ENCODE measurements around the gene IWS1. TPM values are rescaled to one million over a fixed set of nuclear protein-coding genes. Genes with fewer than 3 reads are reported as not detected.

Gene IWS1
- total RNA-seq, 1 experiment from 2014 or later: 56.8 TPM

DNA sequence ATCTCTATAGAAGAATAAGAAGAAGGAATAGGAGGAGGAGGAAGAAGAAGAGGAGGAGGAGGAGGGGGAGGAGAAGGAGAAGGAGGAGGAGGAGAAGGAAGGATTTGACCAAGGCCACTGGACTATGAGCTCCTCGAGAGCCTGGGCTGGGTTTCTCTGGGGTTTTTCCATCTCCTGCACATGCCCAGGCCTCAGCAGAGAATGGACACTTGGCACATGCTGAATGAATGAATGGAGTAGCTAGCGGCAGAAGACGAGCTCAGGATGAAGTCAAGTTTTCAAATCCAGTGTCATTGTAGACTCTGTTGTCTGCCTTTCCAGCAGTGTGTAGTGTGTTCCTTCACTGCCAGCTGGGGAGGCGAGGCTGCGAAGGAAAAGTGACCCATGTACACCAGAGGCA, 11.4 kb upstream of the IWS1 start:
- Mint-ChIP-seq H3K27me3 (ENCODE audit: insufficient read depth, unreplicated experiment) (peaks cover 38% of the 10 kb centered on the region), H3K27ac (ENCODE audit: low read depth, unreplicated experiment) (no peak overlapping the region), H3K36me3 (ENCODE audit: insufficient read depth, unreplicated experiment) (peaks cover 6% of the 10 kb centered on the region), H3K4me3 (ENCODE audit: unreplicated experiment) (no peak overlapping the region), H3K9me3 (ENCODE audit: unreplicated experiment) (no peaks in the 10 kb centered on the region), H3K4me1 (ENCODE audit: insufficient read depth, unreplicated experiment) (no peaks in the 10 kb centered on the region)
- intact Hi-C loops (cut with micrococcal nuclease): no loop called here
- ChIA-PET POLR2A (no interaction called here), CTCF (no interaction called here)
- no TSS peak for BruUV-seq (replicated peaks)
- no peak for DNase-seq (ENCODE audit: unreplicated experiment)
- no peak for TF ChIP-seq CTCF (IDR thresholded peaks at IDR 0.05; ENCODE audit: unreplicated experiment)

DNA sequence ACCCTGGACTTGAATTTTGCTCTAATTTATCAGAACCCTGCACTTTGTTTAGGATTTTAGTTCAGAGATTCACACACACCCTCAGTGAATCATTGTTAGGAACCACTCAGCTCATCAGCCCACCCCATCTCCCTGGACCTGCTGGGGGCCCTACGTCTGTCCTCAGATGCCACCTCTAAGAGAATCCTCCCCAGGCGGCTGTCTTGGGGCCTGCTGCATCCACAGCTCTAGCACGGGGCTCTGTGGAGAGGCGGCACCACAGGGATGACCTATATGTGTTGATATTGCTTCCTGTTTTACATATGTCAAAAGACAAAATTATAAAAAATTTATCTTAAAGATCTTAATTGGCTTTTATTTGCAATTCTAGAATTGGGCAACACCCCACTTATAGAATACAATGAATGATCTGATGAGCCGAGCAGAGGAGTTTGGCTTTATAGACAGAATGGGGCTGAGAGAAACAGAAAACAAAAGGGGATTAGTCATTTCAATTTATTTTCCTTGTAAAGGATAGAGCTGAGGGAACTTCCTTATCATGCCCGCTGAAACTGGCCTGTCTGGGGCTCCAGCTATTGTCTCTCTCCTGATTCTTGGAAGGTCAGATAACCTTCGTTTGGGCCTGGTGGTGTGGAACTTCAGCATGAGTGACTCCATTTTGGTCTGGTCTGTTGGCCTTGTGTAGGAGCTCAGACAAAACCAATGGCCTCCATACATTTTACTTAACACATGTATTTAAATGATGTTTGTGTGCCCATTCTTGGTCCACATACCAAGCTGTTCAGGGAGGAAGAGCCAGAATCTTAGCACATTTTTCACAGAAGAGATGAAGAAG, 10.6 kb upstream of the IWS1 start:
- TF ChIP-seq CTCF (IDR thresholded peaks at IDR 0.05; ENCODE audit: unreplicated experiment): no peak
- BruUV-seq (replicated peaks): no TSS peak
- CTCF ChIA-PET: interaction anchor here (0.5 kb wide), 1 partner anchor 25 kb away, joined by 4 read pairs; no protein-coding TSS in a partner anchor

DNA sequence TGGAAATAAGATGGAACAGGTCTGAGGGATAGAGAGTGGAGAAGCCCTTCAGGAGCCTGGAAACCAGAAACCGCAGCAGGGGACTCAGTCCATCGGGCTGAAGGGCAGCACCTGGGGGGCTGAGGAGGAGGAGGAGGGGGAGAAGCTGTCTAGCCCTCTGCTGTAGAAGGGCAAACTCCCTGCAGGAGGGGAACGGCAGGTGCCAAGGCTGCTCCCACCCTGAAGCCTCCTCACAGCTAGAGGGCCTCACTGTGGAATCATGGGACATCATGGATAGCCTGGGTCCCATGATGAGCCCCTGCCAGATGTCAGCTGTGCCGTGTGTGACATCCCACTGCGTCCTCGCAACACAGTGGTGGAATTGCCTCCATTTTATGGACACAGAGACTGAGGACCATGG, 9.6 kb upstream of the IWS1 start:
- POLR2A ChIA-PET: no interaction called here
- no TSS peak for BruUV-seq (replicated peaks)
- no peaks in the 10 kb centered on the region for H3K4me1 Mint-ChIP-seq (ENCODE audit: insufficient read depth, unreplicated experiment)
- DNase-seq (ENCODE audit: unreplicated experiment): no peak
- no peaks in the 10 kb centered on the region for H3K9me3 Mint-ChIP-seq (ENCODE audit: unreplicated experiment)
- CTCF ChIA-PET: interaction anchor here (0.5 kb wide), 1 partner anchor 26 kb away, joined by 4 read pairs; no protein-coding TSS in a partner anchor
- no peak for TF ChIP-seq CTCF (IDR thresholded peaks at IDR 0.05; ENCODE audit: unreplicated experiment)
- peaks cover 6% of the 10 kb centered on the region for H3K36me3 Mint-ChIP-seq (ENCODE audit: insufficient read depth, unreplicated experiment)
- H3K27me3 Mint-ChIP-seq (ENCODE audit: insufficient read depth, unreplicated experiment): peaks cover 38% of the 10 kb centered on the region
- H3K27ac Mint-ChIP-seq (ENCODE audit: low read depth, unreplicated experiment): no peak overlapping the region
- no peak overlapping the region for H3K4me3 Mint-ChIP-seq (ENCODE audit: unreplicated experiment)
- intact Hi-C loops (cut with micrococcal nuclease): no loop called here

More for the DNA sequence above, 10.6 kb upstream of the IWS1 start:
- Mint-ChIP-seq H3K9me3 (ENCODE audit: unreplicated experiment) (no peaks in the 10 kb centered on the region), H3K27ac (ENCODE audit: low read depth, unreplicated experiment) (no peak overlapping the region), H3K36me3 (ENCODE audit: insufficient read depth, unreplicated experiment) (peaks cover 6% of the 10 kb centered on the region), H3K4me3 (ENCODE audit: unreplicated experiment) (no peak overlapping the region), H3K27me3 (ENCODE audit: insufficient read depth, unreplicated experiment) (peaks cover 38% of the 10 kb centered on the region), H3K4me1 (ENCODE audit: insufficient read depth, unreplicated experiment) (no peaks in the 10 kb centered on the region)
- POLR2A ChIA-PET: no interaction called here
- no peak for DNase-seq (ENCODE audit: unreplicated experiment)
- intact Hi-C loops (cut with micrococcal nuclease): no loop called here

DNA sequence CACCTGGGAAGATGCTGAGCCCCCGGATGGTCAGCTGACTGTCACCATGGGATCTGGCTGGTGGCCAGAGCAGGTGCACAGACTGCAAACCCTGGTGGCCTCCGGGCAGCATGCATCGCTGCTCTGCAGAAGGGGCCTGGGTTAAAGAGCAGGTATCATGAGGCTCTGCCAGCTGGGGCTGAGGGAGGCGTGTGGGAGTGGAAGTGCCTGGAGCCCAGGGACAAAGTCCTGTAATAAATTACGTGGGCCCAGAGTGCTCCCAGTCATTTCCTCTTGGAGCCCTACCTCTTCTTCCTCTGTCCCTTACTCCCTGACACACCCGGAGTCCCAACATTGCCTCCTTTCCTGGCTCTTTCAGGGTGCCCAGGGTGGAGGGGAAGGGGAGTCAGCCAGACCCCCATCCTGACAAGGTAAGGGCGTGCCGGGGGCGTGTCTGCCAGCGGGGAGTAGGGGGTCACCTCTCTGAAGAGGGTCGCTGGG, 9.2 kb upstream of the IWS1 start, which contains the start of gene MYO7B:
Gene MYO7B, plus strand, starts transcription at position 262 of the 480 bp plus-strand sequence. CDS start 24,040 bp downstream, outside the sequence.
- ChIA-PET CTCF (no interaction called here), POLR2A (interaction anchor here (1.3 kb wide), 1 partner anchor 9 kb away, joined by 8 read pairs; the partner anchor contains the start of gene IWS1)
- peaks cover 6% of the 10 kb centered on the region for H3K36me3 Mint-ChIP-seq (ENCODE audit: insufficient read depth, unreplicated experiment)
- DNase-seq (ENCODE audit: unreplicated experiment): no peak
- no peak within 1 kb of the TSS for H3K4me3 Mint-ChIP-seq (ENCODE audit: unreplicated experiment)
- H3K27ac Mint-ChIP-seq (ENCODE audit: low read depth, unreplicated experiment): no peak within 1 kb of the TSS
- BruUV-seq (replicated peaks): no TSS peak
- H3K27me3 Mint-ChIP-seq (ENCODE audit: insufficient read depth, unreplicated experiment): peaks cover 34% of the 10 kb centered on the region
- no peaks in the 10 kb centered on the region for H3K4me1 Mint-ChIP-seq (ENCODE audit: insufficient read depth, unreplicated experiment)
- intact Hi-C loops (cut with micrococcal nuclease): no loop called here
- H3K9me3 Mint-ChIP-seq (ENCODE audit: unreplicated experiment): no peaks in the 10 kb centered on the region
- TF ChIP-seq CTCF (IDR thresholded peaks at IDR 0.05; ENCODE audit: unreplicated experiment): no peak

Measured in MCF 10A (cell line).